ENCODE measurements around the gene IL1RAPL1. TPM values are rescaled to one million over a fixed set of nuclear protein-coding genes. Genes with fewer than 3 reads are reported as not detected.
A peak's percentile ranks its signal among the peaks of the same experiment; 100 is the strongest.

IL1RAPL1 gene
- total RNA-seq, 1 experiment from 2014 or later: not detected

- no peaks in the 10 kb centered on the region for H3K36me3 Mint-ChIP-seq (ENCODE audit: insufficient read depth, unreplicated experiment)
- intact Hi-C loops (cut with micrococcal nuclease; ENCODE audit: unreplicated experiment): no loop called here
- CTCF ChIA-PET: interaction anchor here (0.6 to 1.4 kb wide), 2 partner anchors 9 to 942 kb away, joined by 3 to 4 read pairs; no protein-coding TSS in a partner anchor
Observed at GRCh38 chrX:29478336-29479069, 891.3 kb downstream of the IL1RAPL1 start.

GRCh38 chrX:29487214-29487613, 900.0 kb downstream of the IL1RAPL1 start:
- no peaks in the 10 kb centered on the region for H3K27me3 Mint-ChIP-seq (ENCODE audit: unreplicated experiment)
- H3K36me3 Mint-ChIP-seq (ENCODE audit: insufficient read depth, unreplicated experiment): no peaks in the 10 kb centered on the region
- CTCF ChIA-PET: interaction anchor here (1.6 kb wide), 1 partner anchor 9 kb away, joined by 3 read pairs; no protein-coding TSS in a partner anchor
- H3K27ac Mint-ChIP-seq (ENCODE audit: unreplicated experiment): no peak overlapping the region
- H3K9me3 Mint-ChIP-seq (ENCODE audit: low read depth, unreplicated experiment): peaks cover 2% of the 10 kb centered on the region
- no TSS peak for BruUV-seq (replicated peaks)
- H3K4me3 Mint-ChIP-seq (ENCODE audit: low read depth, unreplicated experiment): no peak overlapping the region
- intact Hi-C loops (cut with micrococcal nuclease; ENCODE audit: unreplicated experiment): no loop called here
- DNase-seq: no peak
- TF ChIP-seq, protein P1, sequence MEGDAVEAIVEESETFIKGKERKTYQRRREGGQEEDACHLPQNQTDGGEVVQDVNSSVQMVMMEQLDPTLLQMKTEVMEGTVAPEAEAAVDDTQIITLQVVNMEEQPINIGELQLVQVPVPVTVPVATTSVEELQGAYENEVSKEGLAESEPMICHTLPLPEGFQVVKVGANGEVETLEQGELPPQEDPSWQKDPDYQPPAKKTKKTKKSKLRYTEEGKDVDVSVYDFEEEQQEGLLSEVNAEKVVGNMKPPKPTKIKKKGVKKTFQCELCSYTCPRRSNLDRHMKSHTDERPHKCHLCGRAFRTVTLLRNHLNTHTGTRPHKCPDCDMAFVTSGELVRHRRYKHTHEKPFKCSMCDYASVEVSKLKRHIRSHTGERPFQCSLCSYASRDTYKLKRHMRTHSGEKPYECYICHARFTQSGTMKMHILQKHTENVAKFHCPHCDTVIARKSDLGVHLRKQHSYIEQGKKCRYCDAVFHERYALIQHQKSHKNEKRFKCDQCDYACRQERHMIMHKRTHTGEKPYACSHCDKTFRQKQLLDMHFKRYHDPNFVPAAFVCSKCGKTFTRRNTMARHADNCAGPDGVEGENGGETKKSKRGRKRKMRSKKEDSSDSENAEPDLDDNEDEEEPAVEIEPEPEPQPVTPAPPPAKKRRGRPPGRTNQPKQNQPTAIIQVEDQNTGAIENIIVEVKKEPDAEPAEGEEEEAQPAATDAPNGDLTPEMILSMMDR (IDR thresholded peaks at IDR 0.05; ENCODE audit: unreplicated experiment): no peak
- peaks cover 13% of the 10 kb centered on the region for H3K4me1 Mint-ChIP-seq (ENCODE audit: low read depth, unreplicated experiment)

More at GRCh38 chrX:29478336-29479069, 891.3 kb downstream of the IL1RAPL1 start:
- no peaks in the 10 kb centered on the region for H3K9me3 Mint-ChIP-seq (ENCODE audit: low read depth, unreplicated experiment)
- no peaks in the 10 kb centered on the region for H3K27me3 Mint-ChIP-seq (ENCODE audit: unreplicated experiment)
- peaks cover 11% of the 10 kb centered on the region for H3K4me1 Mint-ChIP-seq (ENCODE audit: low read depth, unreplicated experiment)
- BruUV-seq (replicated peaks): no TSS peak
- TF ChIP-seq, protein P1 (IDR thresholded peaks at IDR 0.05; ENCODE audit: unreplicated experiment): peak; percentile 59
- H3K27ac Mint-ChIP-seq (ENCODE audit: unreplicated experiment): peak overlapping the region; percentile 33
- H3K4me3 Mint-ChIP-seq (ENCODE audit: low read depth, unreplicated experiment): peak overlapping the region; percentile 25
- DNase-seq: peak; percentile 27

- no peak overlapping the region for H3K27ac Mint-ChIP-seq (ENCODE audit: unreplicated experiment)
- H3K9me3 Mint-ChIP-seq (ENCODE audit: low read depth, unreplicated experiment): peaks cover 2% of the 10 kb centered on the region
- no TSS peak for BruUV-seq (replicated peaks)
- CTCF ChIA-PET: interaction anchor here (1.6 kb wide), 1 partner anchor 9 kb away, joined by 3 read pairs; no protein-coding TSS in a partner anchor
- intact Hi-C loops (cut with micrococcal nuclease; ENCODE audit: unreplicated experiment): no loop called here
- H3K36me3 Mint-ChIP-seq (ENCODE audit: insufficient read depth, unreplicated experiment): no peaks in the 10 kb centered on the region
- no peak overlapping the region for H3K4me3 Mint-ChIP-seq (ENCODE audit: low read depth, unreplicated experiment)
- no peak for DNase-seq
- H3K27me3 Mint-ChIP-seq (ENCODE audit: unreplicated experiment): no peaks in the 10 kb centered on the region
- TF ChIP-seq, protein P1 (IDR thresholded peaks at IDR 0.05; ENCODE audit: unreplicated experiment): no peak
- peaks cover 13% of the 10 kb centered on the region for H3K4me1 Mint-ChIP-seq (ENCODE audit: low read depth, unreplicated experiment)
Observed at GRCh38 chrX:29487714-29488113, 900.5 kb downstream of the IL1RAPL1 start.

DNA sequence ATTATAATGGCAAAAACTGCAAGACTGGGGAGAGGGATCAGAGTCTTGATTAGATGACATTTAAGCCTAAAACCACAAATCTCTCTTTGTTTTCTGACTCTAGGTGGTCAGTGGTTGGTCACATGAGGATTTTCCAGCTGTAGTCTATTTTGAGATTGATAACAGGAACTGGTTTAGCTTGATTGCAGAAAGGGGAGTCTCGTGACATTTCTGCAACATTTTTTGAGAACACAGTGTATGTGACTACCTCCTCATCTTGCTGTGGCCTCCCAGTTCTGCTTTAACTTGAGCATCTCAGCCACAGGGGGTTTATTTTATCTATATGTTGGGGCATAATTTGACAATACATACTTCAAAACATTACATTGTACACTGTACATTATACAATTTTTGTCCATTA, 901.7 kb downstream of the IL1RAPL1 start:
- Mint-ChIP-seq H3K36me3 (ENCODE audit: insufficient read depth, unreplicated experiment) (no peaks in the 10 kb centered on the region), H3K9me3 (ENCODE audit: low read depth, unreplicated experiment) (peaks cover 2% of the 10 kb centered on the region), H3K27me3 (ENCODE audit: unreplicated experiment) (no peaks in the 10 kb centered on the region), H3K4me1 (ENCODE audit: low read depth, unreplicated experiment) (peaks cover 13% of the 10 kb centered on the region), H3K4me3 (ENCODE audit: low read depth, unreplicated experiment) (no peak overlapping the region), H3K27ac (ENCODE audit: unreplicated experiment) (no peak overlapping the region)
- intact Hi-C loops (cut with micrococcal nuclease; ENCODE audit: unreplicated experiment): no loop called here
- TF ChIP-seq, protein P1 (IDR thresholded peaks at IDR 0.05; ENCODE audit: unreplicated experiment): no peak
- CTCF ChIA-PET: no interaction called here
- BruUV-seq (replicated peaks): no TSS peak
- no peak for DNase-seq
